CD4-positive, CD25-positive, alpha-beta regulatory T cell (primary cell): ENCODE measurements around the gene LEMD3. TPM values are rescaled to one million over a fixed set of nuclear protein-coding genes. Genes with fewer than 3 reads are reported as not detected.
"Not testable (repeated sequence)": the region's sequence is repeated elsewhere in the genome, so short reads cannot be mapped to it uniquely, and the experiment has no call there.

Experiments used
- ATAC-seq, 2 donors: fragments of 150-1000 bp; cut with Tn5 transposase; one replicate each; pipeline ENCODE4 v1.10.0; 2021; ENCODE audit warnings: low read depth in 2 of 2, moderate number of reproducible peaks in 2 of 2, moderate library complexity in 1 of 2
- DNase-seq, 3 donors: peaks; one replicate each; pipeline versions ENCODE4 v3.0.0 to v3.0.0-alpha.2; 2012 to 2022; ENCODE audit warnings: mixed read lengths in 1 of 3
- H3K27ac ChIP-seq: one replicate; pipeline ENCODE4 v1.7.0; 2013; ENCODE audit warnings: mild to moderate bottlenecking, low read length; ENCODE audit not compliant: insufficient read depth, poor library complexity, severe bottlenecking
- H3K27me3 ChIP-seq: one replicate; pipeline ENCODE4 v1.7.0; 2013; ENCODE audit warnings: low read length; ENCODE audit not compliant: control insufficient read depth, insufficient read depth
- H3K36me3 ChIP-seq: one replicate; pipeline ENCODE4 v1.7.0; 2013; ENCODE audit warnings: mild to moderate bottlenecking, low read length, moderate library complexity; ENCODE audit not compliant: control insufficient read depth, insufficient read depth
- H3K4me1 ChIP-seq: 2 replicates; pipeline ENCODE4 v1.7.0; 2013; ENCODE audit warnings: mild to moderate bottlenecking, low read length; ENCODE audit not compliant: insufficient read depth, control insufficient read depth, poor library complexity, severe bottlenecking
- H3K4me3 ChIP-seq: one replicate; pipeline ENCODE4 v1.7.0; 2013; ENCODE audit warnings: low read depth, mild to moderate bottlenecking, low read length, moderate library complexity
- H3K9me3 ChIP-seq, 2 experiments: 1 replicate in 1 of 2; 2 replicates in 1 of 2; pipeline ENCODE4 v1.7.0; 2013; ENCODE audit warnings: low read length in 2 of 2, mild to moderate bottlenecking in 1 of 2, moderate library complexity in 1 of 2; ENCODE audit not compliant: control insufficient read depth in 2 of 2
- H3K27ac Mint-ChIP-seq, 3 donors: one replicate each; pipeline ENCODE4 v1.8.0; 2020 to 2022; ENCODE audit warnings: mild to moderate bottlenecking in 3 of 3, mixed read lengths in 3 of 3, moderate library complexity in 2 of 3
- H3K27me3 Mint-ChIP-seq: one replicate; pipeline ENCODE4 v1.8.0; 2022; ENCODE audit warnings: mild to moderate bottlenecking, mixed read lengths
- H3K36me3 Mint-ChIP-seq: one replicate; pipeline ENCODE4 v1.8.0; 2020; ENCODE audit warnings: mixed read lengths
- H3K4me1 Mint-ChIP-seq, 4 donors: one replicate each; pipeline ENCODE4 v1.8.0; 2020 to 2022; ENCODE audit warnings: mixed read lengths in 4 of 4, mild to moderate bottlenecking in 1 of 4
- H3K4me3 Mint-ChIP-seq, 4 donors: one replicate each; pipeline ENCODE4 v1.8.0; 2020 to 2022; ENCODE audit warnings: mild to moderate bottlenecking in 4 of 4, mixed read lengths in 4 of 4, moderate library complexity in 3 of 4
- H3K9me3 Mint-ChIP-seq, 7 donors: one replicate each; pipeline ENCODE4 v1.8.0; 2020 to 2022; ENCODE audit warnings: mixed read lengths in 7 of 7, mild to moderate bottlenecking in 3 of 7, moderate library complexity in 2 of 7
- polyA plus RNA-seq, 4 donors: library from polyadenylated mRNA; unstranded; fragments of 300-500 nt; fragmentation: Illumina TruSeq; gene quantifications; one replicate each; pipeline ENCODE4 v1.2.3, GENCODE V29; 2021
- total RNA-seq: library from RNA; stranded (reverse); gene quantifications from one replicate; pipeline ENCODE4 v1.2.3, GENCODE V29; 2022

LEMD3 gene
- total and polyA plus RNA-seq, 5 donors from 2014 or later: 31.4 to 68.9 (median 37.4) TPM

GRCh38 chr12:65276916-65277530 lies 107.6 kb downstream of the LEMD3 start:
- Mint-ChIP-seq H3K4me3 (peak overlapping the region in 1 of 4 donors; percentile 10), H3K36me3 (no peaks in the 10 kb centered on the region), H3K9me3 (peaks cover 0 to 6% (median 0%) of the 10 kb centered on the region in 7 donors), H3K27me3 (peaks cover 70% of the 10 kb centered on the region), H3K4me1 (peaks cover 0 to 10% (median 4%) of the 10 kb centered on the region in 4 donors), H3K27ac (no peak overlapping the region)
- Histone ChIP-seq H3K9me3 (no peaks in the 10 kb centered on the region), H3K27ac (no peak overlapping the region), H3K4me3 (no peak overlapping the region), H3K36me3 (no peaks in the 10 kb centered on the region), H3K4me1 (peaks cover 9% of the 10 kb centered on the region), H3K27me3 (peaks cover 43% of the 10 kb centered on the region)
- ATAC-seq (no peak), DNase-seq (no peak)

DNA sequence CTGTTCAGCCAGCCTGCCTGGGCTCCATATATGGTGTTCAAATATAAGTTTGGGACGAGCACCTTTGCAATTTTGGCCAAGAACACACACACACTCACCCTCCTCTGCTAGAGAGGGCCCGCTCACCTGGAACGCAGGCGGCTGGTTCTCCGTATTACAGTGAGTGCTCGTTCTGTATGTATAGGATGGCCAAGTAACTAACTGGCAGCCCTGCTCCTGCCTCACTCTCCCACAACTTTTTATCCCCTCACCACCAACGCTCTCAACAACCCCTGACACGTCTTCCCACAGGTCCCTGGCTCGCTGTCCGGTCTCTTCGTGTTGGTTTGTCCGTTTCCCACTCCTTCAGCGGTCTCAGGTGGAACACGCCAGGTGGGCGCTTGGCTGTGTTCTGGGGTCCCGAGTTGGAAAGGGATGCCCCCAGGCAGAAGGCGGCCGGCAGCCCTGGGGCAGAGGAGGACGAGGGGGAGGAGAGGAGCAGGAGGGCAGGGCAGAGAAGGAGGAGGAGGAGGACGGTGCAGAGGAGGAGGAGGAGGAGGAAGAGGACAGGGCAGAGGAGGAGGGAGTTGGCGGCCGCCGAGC lies 108.7 kb downstream of the LEMD3 start:
- no peak overlapping the region for H3K27ac Mint-ChIP-seq

DNA sequence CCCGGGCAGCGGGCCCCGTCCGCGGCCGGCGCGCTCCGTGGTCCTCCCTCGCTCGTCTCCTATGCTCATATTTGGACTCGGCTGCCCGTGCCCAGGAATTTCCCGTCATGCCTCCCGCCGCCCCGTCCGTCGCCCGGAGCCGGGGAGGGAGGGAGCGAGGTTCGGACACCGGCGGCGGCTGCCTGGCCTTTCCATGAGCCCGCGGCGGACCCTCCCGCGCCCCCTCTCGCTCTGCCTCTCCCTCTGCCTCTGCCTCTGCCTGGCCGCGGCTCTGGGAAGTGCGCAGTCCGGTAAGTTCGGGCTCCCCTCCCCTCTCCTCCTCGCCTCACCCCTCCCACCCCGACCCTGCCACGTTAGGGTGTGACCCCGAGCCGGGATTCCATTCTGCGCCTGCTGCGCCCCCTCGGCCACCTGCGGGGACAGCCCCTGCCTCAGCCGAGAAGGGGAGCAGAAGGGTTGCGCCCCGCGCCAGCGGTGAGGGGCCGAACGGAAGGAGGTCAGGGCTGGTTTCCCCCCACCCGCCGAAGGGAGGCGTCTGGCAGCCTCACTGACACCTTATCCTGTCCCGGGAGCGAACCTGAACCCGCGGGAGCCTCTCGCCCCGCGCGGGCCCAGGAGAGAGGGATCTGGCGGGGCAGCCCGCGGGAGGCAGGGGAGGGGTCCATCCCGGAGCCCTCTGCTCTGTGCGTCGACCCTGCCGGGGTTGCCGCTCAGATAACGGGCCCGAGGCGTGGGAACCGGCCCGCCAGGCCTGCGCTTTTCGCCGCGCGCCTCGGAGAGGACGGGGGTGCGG lies 109.4 kb downstream of the LEMD3 start, which contains the start of gene MSRB3:
MSRB3 (plus strand) TSS at position 108 of the 793 bp plus-strand sequence. CDS start 29,897 bp downstream, outside the sequence.
- Mint-ChIP-seq H3K4me1 (peaks cover 0 to 10% (median 4%) of the 10 kb centered on the region in 4 donors), H3K9me3 (peaks cover 0 to 6% (median 0%) of the 10 kb centered on the region in 7 donors), H3K27me3 (peaks cover 63% of the 10 kb centered on the region), H3K4me3 (peak within 1 kb of the TSS in 3 of 4 donors; percentile 58 to 71 (median 62)), H3K36me3 (no peaks in the 10 kb centered on the region), H3K27ac (no peak within 1 kb of the TSS)
- Histone ChIP-seq H3K27me3 (peaks cover 36% of the 10 kb centered on the region), H3K4me3 (peak within 1 kb of the TSS; percentile 37), H3K9me3 (no peaks in the 10 kb centered on the region), H3K4me1 (peaks cover 9% of the 10 kb centered on the region), H3K36me3 (no peaks in the 10 kb centered on the region), H3K27ac (no peak within 1 kb of the TSS)
- DNase-seq: peak in 2 of 3 donors; percentile 4 to 23
- peak; percentile 36 to 49 for ATAC-seq

More for the DNA sequence above, 108.7 kb downstream of the LEMD3 start:
- no peaks in the 10 kb centered on the region for H3K9me3 ChIP-seq
- peaks cover 9% of the 10 kb centered on the region for H3K4me1 ChIP-seq
- H3K9me3 Mint-ChIP-seq: peaks cover 0 to 6% (median 0%) of the 10 kb centered on the region in 7 donors
- no peaks in the 10 kb centered on the region for H3K36me3 ChIP-seq
- H3K4me3 ChIP-seq: no peak overlapping the region
- H3K4me1 Mint-ChIP-seq: peaks cover 0 to 10% (median 4%) of the 10 kb centered on the region in 4 donors
- no peak overlapping the region for H3K27ac ChIP-seq
- DNase-seq (no peak), ATAC-seq (no peak)
- H3K4me3 Mint-ChIP-seq: peak overlapping the region in 3 of 4 donors; percentile 41 to 71 (median 54)
- peaks cover 40% of the 10 kb centered on the region for H3K27me3 ChIP-seq
- H3K27me3 Mint-ChIP-seq: peaks cover 67% of the 10 kb centered on the region
- no peaks in the 10 kb centered on the region for H3K36me3 Mint-ChIP-seq

DNA sequence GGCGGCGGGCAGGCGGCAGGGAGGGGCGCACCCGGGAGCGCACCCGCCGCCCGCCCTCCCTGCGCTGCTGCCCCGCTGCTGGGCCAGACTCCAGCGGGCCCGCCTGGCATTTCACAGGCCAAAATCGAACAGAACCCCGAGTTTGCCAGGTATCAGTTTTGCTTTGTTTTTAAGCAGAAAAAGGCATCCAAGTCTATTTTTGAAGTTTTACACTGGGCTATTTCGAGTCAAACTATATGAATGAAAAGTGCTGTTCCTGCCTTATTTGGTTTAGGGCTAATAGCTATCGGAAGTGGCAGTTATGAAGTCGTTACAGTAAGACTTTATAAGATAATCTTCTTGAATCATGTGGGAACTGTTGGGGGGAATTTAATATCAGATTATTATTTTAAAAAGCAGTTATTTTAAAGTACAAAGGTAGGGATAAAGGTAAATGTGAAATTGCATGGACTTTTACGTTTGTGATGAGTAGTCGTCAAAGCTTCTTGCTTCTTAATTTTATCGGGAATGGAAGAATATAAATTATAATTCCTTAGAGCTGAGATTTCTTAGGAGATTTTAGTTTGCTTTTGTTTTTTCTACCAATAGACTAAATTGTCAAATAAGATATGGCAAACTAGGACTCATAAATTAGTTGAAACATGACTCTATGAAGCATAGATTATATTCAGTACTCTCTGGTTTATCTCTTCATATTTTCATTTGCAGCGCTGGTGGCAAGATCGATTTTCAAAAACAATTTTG lies 110.2 kb downstream of the LEMD3 start:
- Mint-ChIP-seq H3K9me3 (peaks cover 0 to 6% (median 0%) of the 10 kb centered on the region in 7 donors), H3K27ac (no peak overlapping the region), H3K36me3 (no peaks in the 10 kb centered on the region), H3K27me3 (peaks cover 58% of the 10 kb centered on the region), H3K4me3 (peak overlapping the region in 3 of 4 donors; percentile 58 to 67 (median 62)), H3K4me1 (peaks cover 0 to 10% (median 4%) of the 10 kb centered on the region in 4 donors)
- no peak overlapping the region for H3K27ac ChIP-seq
- H3K36me3 ChIP-seq: no peaks in the 10 kb centered on the region
- no peak for ATAC-seq
- peaks cover 9% of the 10 kb centered on the region for H3K4me1 ChIP-seq
- H3K4me3 ChIP-seq: peak overlapping the region; percentile 37
- DNase-seq: peak in 1 of 3 donors; percentile 5
- H3K9me3 ChIP-seq: no peaks in the 10 kb centered on the region
- H3K27me3 ChIP-seq: peaks cover 31% of the 10 kb centered on the region

DNA sequence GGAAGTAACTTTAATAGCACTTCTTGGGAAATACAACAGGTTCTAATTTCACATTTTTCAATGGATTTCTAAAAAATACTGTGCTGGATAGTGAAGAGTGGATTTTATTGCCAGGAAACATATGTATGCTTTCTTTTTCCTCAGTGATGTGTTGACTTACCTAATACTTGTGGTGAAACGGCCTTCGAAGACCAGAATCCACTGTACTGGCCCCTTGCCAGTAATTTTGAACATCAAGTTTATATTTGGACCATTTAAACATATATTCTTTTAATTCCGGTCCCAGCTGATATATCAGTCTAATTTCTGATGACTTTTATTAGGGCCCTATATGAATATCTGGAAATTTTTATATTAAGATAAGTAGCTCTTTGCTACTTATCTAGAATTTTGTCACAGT lies 110.9 kb downstream of the LEMD3 start:
- DNase-seq (no peak), ATAC-seq (no peak)
- Mint-ChIP-seq H3K36me3 (no peaks in the 10 kb centered on the region), H3K4me1 (peaks cover 0 to 10% (median 4%) of the 10 kb centered on the region in 4 donors), H3K9me3 (peaks cover 0 to 6% (median 0%) of the 10 kb centered on the region in 7 donors), H3K4me3 (no peak overlapping the region), H3K27me3 (peaks cover 51% of the 10 kb centered on the region), H3K27ac (no peak overlapping the region)
- H3K9me3 ChIP-seq: no peaks in the 10 kb centered on the region
- H3K4me3 ChIP-seq: no peak overlapping the region
- peaks cover 29% of the 10 kb centered on the region for H3K27me3 ChIP-seq
- H3K27ac ChIP-seq: no peak overlapping the region
- H3K4me1 ChIP-seq: peaks cover 9% of the 10 kb centered on the region
- H3K36me3 ChIP-seq: no peaks in the 10 kb centered on the region

DNA sequence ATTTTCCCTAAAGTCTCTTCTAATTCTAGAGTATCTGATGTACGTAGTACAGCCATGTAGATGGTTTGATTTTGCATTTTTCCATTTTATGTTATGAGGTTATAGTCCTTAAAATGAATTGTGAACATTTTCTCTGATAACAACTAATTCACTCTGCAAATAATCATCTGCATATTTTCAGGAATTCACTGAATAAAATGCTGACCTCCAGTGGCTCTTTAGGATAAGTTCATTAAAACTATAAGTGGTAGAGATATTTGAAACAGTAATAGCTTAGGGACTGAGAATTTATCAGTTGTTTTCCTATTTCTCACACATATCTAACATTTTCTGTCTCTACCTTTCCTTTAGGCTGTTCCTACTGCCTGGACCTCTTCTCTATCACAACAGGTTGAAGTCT lies 113.5 kb downstream of the LEMD3 start:
- H3K27ac ChIP-seq: no peak overlapping the region
- no peak overlapping the region for H3K4me3 ChIP-seq
- ATAC-seq: no peak
- peaks cover 0 to 3% (median 0%) of the 10 kb centered on the region in 7 donors for H3K9me3 Mint-ChIP-seq
- peaks cover 42% of the 10 kb centered on the region for H3K27me3 Mint-ChIP-seq
- H3K27ac Mint-ChIP-seq: no peak overlapping the region
- peaks cover 0 to 10% (median 4%) of the 10 kb centered on the region in 4 donors for H3K4me1 Mint-ChIP-seq
- no peak for DNase-seq
- H3K36me3 Mint-ChIP-seq: no peaks in the 10 kb centered on the region
- H3K36me3 ChIP-seq: no peaks in the 10 kb centered on the region
- H3K4me1 ChIP-seq: peaks cover 9% of the 10 kb centered on the region
- no peak overlapping the region for H3K4me3 Mint-ChIP-seq
- peaks cover 10% of the 10 kb centered on the region for H3K27me3 ChIP-seq
- H3K9me3 ChIP-seq: no peaks in the 10 kb centered on the region

DNA sequence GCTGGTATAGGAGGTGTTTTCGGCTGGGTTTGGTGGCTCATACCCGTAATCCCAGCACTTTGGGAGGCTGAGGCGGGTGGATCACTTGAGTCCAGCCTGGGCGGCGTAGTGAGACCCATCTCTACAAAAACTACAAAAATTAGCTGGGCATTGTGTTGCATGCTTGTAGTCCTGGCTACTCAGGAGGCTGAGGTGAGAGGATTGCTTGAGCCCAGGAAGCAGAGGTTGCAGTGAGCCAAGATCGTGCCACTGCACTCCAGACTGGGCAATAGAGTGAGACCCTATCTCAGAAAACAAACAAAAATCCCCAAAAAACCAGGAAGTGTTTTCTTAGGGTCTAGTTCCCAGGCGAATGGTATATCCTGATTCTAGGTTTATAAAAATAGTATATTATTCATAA lies 116.1 kb downstream of the LEMD3 start:
- H3K4me3 Mint-ChIP-seq, H3K27ac Mint-ChIP-seq, DNase-seq, ATAC-seq, H3K36me3 Mint-ChIP-seq, H3K4me3 ChIP-seq, H3K9me3 Mint-ChIP-seq, H3K27me3 ChIP-seq, H3K27ac ChIP-seq, H3K9me3 ChIP-seq, H3K36me3 ChIP-seq, H3K4me1 Mint-ChIP-seq, H3K4me1 ChIP-seq: not testable (repeated sequence)
- peaks cover 27% of the 10 kb centered on the region for H3K27me3 Mint-ChIP-seq
